Activated T-cell treated with anti-CD3 and anti-CD28 coated beads, Interleukin-2, amount 50 U/mL, for 1 hour (primary cell): Measurements from ENCODE around the gene CADPS2.

Source experiments
- DNase-seq: peaks from one replicate; pipeline ENCODE4 v3.0.0-alpha.2; 2020

CADPS2 gene

GRCh38 chr7:122766593-122766992 lies 119.7 kb downstream of the CADPS2 start:
- no peak for DNase-seq

- no peak for DNase-seq
Measured at GRCh38 chr7:122764902-122765301, 121.4 kb downstream of the CADPS2 start.

GRCh38 chr7:122764020-122764419 lies 122.2 kb downstream of the CADPS2 start:
- DNase-seq: no peak

GRCh38 chr7:122762071-122762470 lies 124.2 kb downstream of the CADPS2 start:
- DNase-seq: no peak

GRCh38 chr7:122758501-122758900 lies 127.8 kb downstream of the CADPS2 start:
- no peak for DNase-seq

- DNase-seq: no peak
Measured at GRCh38 chr7:122756860-122757259, 129.4 kb downstream of the CADPS2 start.

GRCh38 chr7:122755696-122756095 lies 130.6 kb downstream of the CADPS2 start:
- DNase-seq: no peak

GRCh38 chr7:122752583-122752982 lies 133.7 kb downstream of the CADPS2 start:
- no peak for DNase-seq

GRCh38 chr7:122750389-122750788 lies 135.9 kb downstream of the CADPS2 start:
- DNase-seq: no peak

GRCh38 chr7:122748195-122748594 lies 138.1 kb downstream of the CADPS2 start:
- DNase-seq: no peak

GRCh38 chr7:122746948-122747347 lies 139.3 kb downstream of the CADPS2 start:
- DNase-seq: no peak

GRCh38 chr7:122743211-122743610 lies 143.0 kb downstream of the CADPS2 start:
- no peak for DNase-seq

GRCh38 chr7:122738947-122739346 lies 147.3 kb downstream of the CADPS2 start:
- no peak for DNase-seq

GRCh38 chr7:122736183-122736582 lies 150.1 kb downstream of the CADPS2 start:
- DNase-seq: no peak

- DNase-seq: no peak
Measured at GRCh38 chr7:122727759-122728158, 158.5 kb downstream of the CADPS2 start.

- no peak for DNase-seq
Measured at GRCh38 chr7:122727354-122727753, 158.9 kb downstream of the CADPS2 start.

- DNase-seq: no peak
Measured at GRCh38 chr7:122726881-122727280, 159.4 kb downstream of the CADPS2 start.

GRCh38 chr7:122724366-122724765 lies 161.9 kb downstream of the CADPS2 start:
- no peak for DNase-seq

GRCh38 chr7:122719010-122719578 lies 167.2 kb downstream of the CADPS2 start:
- no peak for DNase-seq

- no peak for DNase-seq
Measured at GRCh38 chr7:122717356-122718089, 168.7 kb downstream of the CADPS2 start.

GRCh38 chr7:122715183-122715582 lies 171.1 kb downstream of the CADPS2 start:
- no peak for DNase-seq

GRCh38 chr7:122710916-122711315 lies 175.3 kb downstream of the CADPS2 start:
- no peak for DNase-seq

GRCh38 chr7:122709930-122710646 lies 176.2 kb downstream of the CADPS2 start:
- DNase-seq: no peak

GRCh38 chr7:122706836-122707235 lies 179.4 kb downstream of the CADPS2 start:
- no peak for DNase-seq
